Hepatocyte (in vitro differentiated cells): Measurements from ENCODE around the gene CLIC6.

Source experiments
- CTCF ChIP-seq: fragments of 200-600 bp; sonication (generic); IDR thresholded peaks from 2 replicates; pipeline ENCODE4 v1.5.1; 2016; ENCODE audit warnings: antibody characterized with exemption, mild to moderate bottlenecking; ENCODE audit not compliant: poor library complexity
- EZH2 ChIP-seq: fragments of 200-600 bp; sonication (generic); IDR thresholded peaks from 2 replicates; pipeline ENCODE4 v1.6.1; 2016; ENCODE audit warnings: antibody characterized with exemption, mild to moderate bottlenecking, borderline replicate concordance

GRCh38 chr21:34743831-34744230 lies 75.0 kb downstream of the CLIC6 start:
- TF ChIP-seq EZH2 (no peak), CTCF (no peak)
